Measurements from ENCODE around the gene PLEKHA1.

The PLEKHA1 gene

GRCh38 chr10:122476333-122476695, 101.8 kb downstream of the PLEKHA1 start:
- TF ChIP-seq TAF1 (IDR thresholded peaks at IDR 0.05; ENCODE audit: borderline replicate concordance, insufficient read depth, low read length) = no peak
- no peak for TF ChIP-seq POLR2AphosphoS5 (IDR thresholded peaks at IDR 0.05; ENCODE audit: low read depth, low read length)
- no peak for TF ChIP-seq REST (IDR thresholded peaks at IDR 0.05; ENCODE audit: insufficient read depth in 1 of 2, low read depth in 2 of 2, low read length in 2 of 2)
- no peak for TF ChIP-seq SIN3A (IDR thresholded peaks at IDR 0.05; ENCODE audit: borderline replicate concordance, insufficient read depth, low read length)
- no peak for TF ChIP-seq FOXP2 (optimal IDR thresholded peaks at IDR 0.05; ENCODE audit: borderline replicate concordance, extremely low read depth, extremely low read length, insufficient read depth)

GRCh38 chr10:122477436-122477835, 102.9 kb downstream of the PLEKHA1 start:
- TF ChIP-seq REST (IDR thresholded peaks at IDR 0.05; ENCODE audit: insufficient read depth in 1 of 2, low read depth in 2 of 2, low read length in 2 of 2) = no peak
- no peak for TF ChIP-seq TAF1 (IDR thresholded peaks at IDR 0.05; ENCODE audit: borderline replicate concordance, insufficient read depth, low read length)
- TF ChIP-seq FOXP2 (optimal IDR thresholded peaks at IDR 0.05; ENCODE audit: borderline replicate concordance, extremely low read depth, extremely low read length, insufficient read depth) = no peak
- TF ChIP-seq SIN3A (IDR thresholded peaks at IDR 0.05; ENCODE audit: borderline replicate concordance, insufficient read depth, low read length) = no peak
- no peak for TF ChIP-seq POLR2AphosphoS5 (IDR thresholded peaks at IDR 0.05; ENCODE audit: low read depth, low read length)

- TF ChIP-seq REST (IDR thresholded peaks at IDR 0.05; ENCODE audit: insufficient read depth in 1 of 2, low read depth in 2 of 2, low read length in 2 of 2) = no peak
These were observed 104.5 kb downstream of the PLEKHA1 start for GRCh38 chr10:122478971-122479370.

GRCh38 chr10:122480146-122480833, 105.8 kb downstream of the PLEKHA1 start:
- TF ChIP-seq REST (IDR thresholded peaks at IDR 0.05; ENCODE audit: insufficient read depth in 1 of 2, low read depth in 2 of 2, low read length in 2 of 2) = no peak
- no peak for TF ChIP-seq TAF1 (IDR thresholded peaks at IDR 0.05; ENCODE audit: borderline replicate concordance, insufficient read depth, low read length)
- TF ChIP-seq POLR2AphosphoS5 (IDR thresholded peaks at IDR 0.05; ENCODE audit: low read depth, low read length) = no peak
- TF ChIP-seq SIN3A (IDR thresholded peaks at IDR 0.05; ENCODE audit: borderline replicate concordance, insufficient read depth, low read length) = no peak

Measured in PFSK-1 (cell line).